GM12864 (cell line): Measurements from ENCODE around the gene PELI2.

Experiments used
- DNase-seq: peaks from one replicate; pipeline ENCODE4 v3.0.0-alpha.2; 2011; ENCODE audit warnings: low read depth
- H3K4me3 ChIP-seq: 2 replicates; pipeline ENCODE4 v1.5.1; 2011; ENCODE audit warnings: mild to moderate bottlenecking, low read depth, low read length, control low read depth
- CTCF ChIP-seq: IDR thresholded peaks from 2 replicates; pipeline ENCODE4 v1.5.1; 2011; ENCODE audit warnings: low read depth, mild to moderate bottlenecking, moderate library complexity, low read length, control low read depth, inconsistent platforms; ENCODE audit errors: missing control alignments

Gene PELI2

GRCh38 chr14:56131865-56132833 is 13.9 kb downstream of the PELI2 start:
- DNase-seq, result no peak
- no peak for TF ChIP-seq CTCF
- H3K4me3 ChIP-seq, result no peak overlapping the region

- no peak overlapping the region for H3K4me3 ChIP-seq
- DNase-seq, result no peak
- no peak for TF ChIP-seq CTCF
Observed at GRCh38 chr14:56133547-56133946, 15.3 kb downstream of the PELI2 start.

- no peak for DNase-seq
- no peak for TF ChIP-seq CTCF
- H3K4me3 ChIP-seq, result no peak overlapping the region
Observed at GRCh38 chr14:56135001-56135400, 16.8 kb downstream of the PELI2 start.

GRCh38 chr14:56135668-56136067 is 17.5 kb downstream of the PELI2 start:
- DNase-seq, result no peak
- no peak for TF ChIP-seq CTCF
- no peak overlapping the region for H3K4me3 ChIP-seq

GRCh38 chr14:56136571-56137452 is 18.6 kb downstream of the PELI2 start:
- TF ChIP-seq CTCF, result no peak
- no peak overlapping the region for H3K4me3 ChIP-seq
- no peak for DNase-seq

- DNase-seq, result no peak
- H3K4me3 ChIP-seq, result no peak overlapping the region
- TF ChIP-seq CTCF, result no peak
Observed at GRCh38 chr14:56137453-56137807, 19.2 kb downstream of the PELI2 start.
